Eye (tissue), 1 donor: ENCODE results near the gene DRG2.

Experiments
- DNase-seq: peaks from one replicate; pipeline ENCODE4 v3.0.0-alpha.2; 2015

The DRG2 gene

DNA sequence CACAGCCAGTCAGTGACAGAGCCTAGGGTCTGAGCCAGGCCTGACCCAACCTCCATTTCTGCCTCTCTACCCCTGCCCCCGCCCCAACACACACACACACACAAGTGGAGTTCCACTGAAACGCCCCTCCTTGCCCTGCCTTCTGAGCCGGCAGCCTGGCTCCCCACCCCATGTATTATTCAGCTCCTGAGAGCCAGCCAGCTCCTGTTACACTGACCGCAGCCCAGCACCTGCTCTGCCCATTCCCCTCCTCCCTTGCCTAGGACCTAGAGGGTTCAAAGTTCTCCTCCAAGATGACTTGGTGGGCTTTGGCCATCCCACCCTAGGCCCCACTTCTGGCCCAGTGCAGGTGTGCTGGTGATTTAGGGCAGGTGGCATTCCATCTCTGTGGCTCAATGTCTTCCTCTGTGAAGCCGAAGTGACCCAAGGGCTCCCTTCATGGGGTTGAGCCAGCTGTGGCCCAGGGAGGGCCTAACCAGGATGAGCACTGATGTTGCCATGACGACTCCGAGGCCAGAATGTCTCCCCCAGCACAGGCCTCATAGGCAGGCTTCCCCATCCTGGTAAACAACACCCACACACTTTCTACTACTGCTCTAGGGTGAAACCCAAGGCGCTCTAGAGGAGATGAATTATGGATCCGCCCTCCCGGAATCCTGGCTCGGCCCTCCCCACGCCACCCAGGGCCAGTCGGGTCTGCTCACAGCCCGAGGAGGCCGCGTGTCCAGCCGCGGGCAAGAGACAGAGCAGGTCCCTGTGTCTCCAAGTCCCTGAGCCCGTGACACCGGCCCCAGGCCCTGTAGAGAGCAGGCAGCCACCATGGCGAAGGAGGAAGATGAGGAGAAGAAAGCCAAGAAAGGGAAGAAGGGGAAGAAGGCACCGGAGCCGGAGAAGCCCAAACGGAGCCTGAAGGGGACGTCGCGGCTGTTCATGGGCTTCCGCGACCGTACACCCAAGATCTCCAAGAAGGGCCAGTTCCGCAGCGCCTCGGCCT is 30.5 kb downstream of the DRG2 start:
- DNase-seq, result peak; percentile 29

DNA sequence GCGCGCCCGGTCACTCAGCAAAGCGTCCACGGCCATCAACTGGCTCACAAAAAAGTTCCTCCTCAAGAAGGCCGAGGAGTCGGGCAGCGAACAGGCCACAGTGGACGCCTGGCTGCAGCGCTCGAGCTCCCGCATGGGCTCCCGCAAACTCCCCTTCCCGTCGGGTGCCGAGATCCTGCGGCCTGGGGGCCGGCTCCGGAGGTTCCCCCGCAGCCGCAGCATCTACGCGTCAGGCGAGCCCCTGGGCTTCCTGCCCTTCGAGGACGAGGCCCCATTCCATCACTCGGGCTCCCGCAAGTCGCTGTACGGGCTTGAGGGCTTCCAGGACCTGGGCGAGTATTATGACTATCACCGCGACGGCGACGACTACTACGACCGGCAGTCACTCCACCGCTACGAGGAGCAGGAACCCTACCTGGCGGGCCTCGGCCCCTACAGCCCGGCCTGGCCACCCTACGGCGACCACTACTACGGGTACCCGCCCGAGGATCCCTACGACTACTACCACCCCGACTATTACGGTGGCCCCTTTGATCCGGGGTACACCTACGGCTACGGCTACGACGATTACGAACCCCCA is 31.5 kb downstream of the DRG2 start:
- no peak for DNase-seq

DNA sequence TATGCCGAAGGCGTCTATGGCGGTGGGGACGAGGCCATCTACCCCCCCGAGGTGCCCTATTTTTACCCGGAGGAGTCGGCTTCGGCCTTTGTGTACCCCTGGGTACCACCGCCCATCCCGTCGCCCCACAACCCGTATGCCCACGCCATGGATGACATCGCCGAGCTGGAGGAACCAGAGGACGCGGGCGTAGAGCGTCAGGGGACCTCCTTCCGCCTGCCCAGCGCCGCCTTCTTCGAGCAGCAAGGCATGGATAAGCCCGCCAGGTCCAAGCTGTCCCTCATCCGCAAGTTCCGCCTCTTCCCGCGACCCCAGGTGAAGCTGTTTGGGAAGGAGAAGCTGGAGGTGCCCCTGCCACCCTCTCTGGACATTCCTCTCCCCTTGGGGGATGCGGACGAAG is 32.2 kb downstream of the DRG2 start:
- DNase-seq, result no peak

GRCh38 chr17:18120461-18121017 is 32.8 kb downstream of the DRG2 start:
- no peak for DNase-seq

GRCh38 chr17:18121144-18121910 is 33.6 kb downstream of the DRG2 start:
- DNase-seq, result no peak

GRCh38 chr17:18122990-18123753 is 35.4 kb downstream of the DRG2 start:
- no peak for DNase-seq

GRCh38 chr17:18124345-18125126 is 36.8 kb downstream of the DRG2 start:
- no peak for DNase-seq

DNA sequence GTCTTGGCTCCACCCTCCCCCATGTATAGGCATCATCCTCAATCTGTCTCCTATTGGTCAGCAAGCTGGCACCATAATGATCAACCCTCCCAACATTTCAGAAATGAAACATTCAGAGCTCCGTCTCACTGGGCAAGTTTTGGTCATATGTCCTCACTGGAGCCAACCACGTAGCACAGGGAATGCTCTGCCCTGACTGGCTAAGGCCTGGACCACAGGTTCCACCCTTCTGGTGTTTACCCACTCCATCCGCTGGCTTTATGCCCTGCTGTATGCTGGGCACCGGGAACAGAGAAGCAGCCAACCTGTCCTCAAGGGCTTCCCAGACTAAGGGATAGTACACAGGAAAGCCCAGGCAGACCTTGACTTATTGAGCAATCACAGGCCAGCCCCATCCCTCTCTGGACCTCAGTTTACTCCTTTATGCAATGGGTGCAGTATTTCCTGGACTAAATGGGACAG is 41.3 kb downstream of the DRG2 start:
- DNase-seq, result no peak

DNA sequence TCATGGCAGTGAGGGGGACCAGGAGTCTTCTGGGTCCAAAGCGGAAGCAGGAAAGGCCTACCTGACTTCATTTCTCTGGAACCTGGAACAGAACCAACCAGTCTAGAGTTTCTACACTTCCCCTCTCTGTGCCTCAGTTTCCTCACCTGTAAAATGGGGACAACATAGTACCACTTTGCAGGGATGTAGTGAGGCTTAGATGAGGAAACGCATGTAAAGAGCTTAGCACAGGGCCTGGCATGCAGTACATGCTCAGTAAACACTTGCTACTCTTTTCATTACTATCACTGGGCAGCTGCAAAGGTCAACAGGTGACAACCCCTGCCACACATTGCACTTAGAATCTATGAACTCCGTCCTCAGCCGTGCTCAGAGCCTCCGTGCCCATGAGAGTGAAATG is 45.0 kb downstream of the DRG2 start:
- no peak for DNase-seq

DNA sequence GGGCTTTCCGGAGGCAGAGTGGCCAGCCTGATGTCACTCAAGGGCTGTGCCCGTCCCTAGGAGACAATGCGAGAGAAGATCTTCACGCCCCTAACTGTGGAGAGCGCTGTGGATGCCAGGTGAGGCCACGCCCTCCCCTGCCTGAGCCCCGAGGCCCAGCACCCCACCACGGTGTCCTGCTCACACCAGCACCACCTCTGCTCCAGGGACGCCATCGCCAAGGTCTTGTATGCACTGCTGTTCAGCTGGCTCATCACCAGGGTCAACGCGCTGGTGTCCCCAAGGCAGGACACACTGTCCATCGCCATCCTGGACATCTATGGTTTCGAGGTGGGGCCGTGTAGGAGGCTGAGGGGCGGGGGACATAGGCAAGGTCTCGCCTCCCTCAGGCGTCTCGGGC is 48.6 kb downstream of the DRG2 start:
- DNase-seq, result no peak

- no peak for DNase-seq
These were observed 50.5 kb downstream of the DRG2 start for GRCh38 chr17:18138065-18138749.

GRCh38 chr17:18139092-18139491 is 51.3 kb downstream of the DRG2 start:
- DNase-seq, result no peak

DNA sequence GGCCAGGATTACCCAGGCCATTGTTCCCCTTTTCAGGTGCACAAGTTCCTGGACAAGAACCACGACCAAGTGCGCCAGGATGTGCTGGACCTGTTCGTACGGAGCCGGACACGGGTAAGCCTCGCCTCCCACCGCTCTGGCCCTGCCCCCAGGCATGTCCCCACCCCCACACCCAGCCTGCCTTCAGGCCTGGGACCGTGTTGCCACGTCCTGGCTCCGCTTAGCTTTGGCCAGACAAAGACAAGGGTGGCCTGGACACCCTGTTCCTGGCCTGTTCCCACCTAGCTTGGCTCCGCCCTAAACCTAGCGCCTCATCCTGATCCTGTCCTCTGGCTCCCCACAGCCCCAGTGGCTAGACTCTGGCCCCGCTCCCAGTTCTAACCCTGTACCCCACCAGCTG is 51.8 kb downstream of the DRG2 start:
- no peak for DNase-seq

DNA sequence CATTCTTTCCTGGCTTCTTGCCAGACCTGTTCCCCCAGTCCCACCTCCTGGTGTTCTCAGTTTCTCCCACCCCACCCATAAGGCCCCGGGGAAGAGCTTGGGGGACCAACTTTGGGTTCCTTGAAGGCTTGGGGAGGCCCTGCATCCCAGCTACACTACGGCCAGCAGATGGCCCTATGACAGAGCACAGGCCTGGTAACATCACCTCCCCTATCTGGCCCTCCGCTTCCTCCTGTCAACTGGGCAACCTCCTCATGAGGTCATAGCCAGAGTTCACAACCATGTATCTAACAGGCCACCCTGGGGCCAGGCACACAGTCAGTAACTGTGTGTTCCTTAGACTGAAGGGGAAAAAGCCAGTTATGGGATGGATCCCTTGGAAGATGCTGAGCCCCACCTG is 52.2 kb downstream of the DRG2 start:
- DNase-seq, result no peak

DNA sequence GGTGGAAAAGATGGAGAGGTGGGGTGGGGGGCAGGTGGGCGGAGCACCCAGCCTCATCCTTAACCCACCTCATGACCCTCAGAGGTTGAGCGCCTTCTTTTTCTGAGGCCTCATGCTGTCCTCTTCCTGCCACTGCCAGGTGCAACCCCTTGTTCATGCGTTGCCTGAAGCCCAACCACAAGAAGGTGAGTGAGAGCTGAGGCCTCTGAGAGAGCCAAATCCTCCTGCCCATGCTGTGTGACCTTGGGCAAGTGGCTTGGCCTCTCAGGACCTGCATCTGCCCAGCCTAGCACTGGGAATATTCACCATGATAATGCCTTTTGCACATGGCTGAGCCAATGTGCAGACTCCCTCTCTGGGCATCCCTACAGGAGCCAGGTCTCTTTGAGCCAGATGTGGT is 52.9 kb downstream of the DRG2 start:
- no peak for DNase-seq

GRCh38 chr17:18141210-18141803 is 53.6 kb downstream of the DRG2 start:
- DNase-seq, result peak; percentile 84

DNA sequence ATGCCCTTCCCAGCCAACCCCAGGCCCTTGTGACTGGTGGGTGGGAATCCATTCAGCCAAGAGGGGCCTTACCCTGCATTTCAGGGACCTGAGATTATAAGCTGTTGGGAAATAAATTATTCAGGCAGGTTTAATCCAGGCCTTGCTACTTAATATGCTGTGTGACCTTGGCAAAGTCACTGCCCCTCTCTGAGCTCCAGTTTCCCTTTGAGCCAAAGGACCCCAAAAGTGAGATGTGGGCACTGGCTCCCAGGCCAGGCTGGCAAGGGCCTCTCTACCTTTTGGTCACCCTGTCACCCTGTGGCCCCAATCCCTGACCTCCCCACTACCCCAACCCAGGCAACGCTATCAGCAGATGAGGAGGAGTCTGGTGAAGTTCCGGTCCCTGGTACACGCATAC is 54.7 kb downstream of the DRG2 start:
- DNase-seq, result no peak

- peak; percentile 16 for DNase-seq
These were observed 55.5 kb downstream of the DRG2 start for GRCh38 chr17:18143044-18143936.

DNA sequence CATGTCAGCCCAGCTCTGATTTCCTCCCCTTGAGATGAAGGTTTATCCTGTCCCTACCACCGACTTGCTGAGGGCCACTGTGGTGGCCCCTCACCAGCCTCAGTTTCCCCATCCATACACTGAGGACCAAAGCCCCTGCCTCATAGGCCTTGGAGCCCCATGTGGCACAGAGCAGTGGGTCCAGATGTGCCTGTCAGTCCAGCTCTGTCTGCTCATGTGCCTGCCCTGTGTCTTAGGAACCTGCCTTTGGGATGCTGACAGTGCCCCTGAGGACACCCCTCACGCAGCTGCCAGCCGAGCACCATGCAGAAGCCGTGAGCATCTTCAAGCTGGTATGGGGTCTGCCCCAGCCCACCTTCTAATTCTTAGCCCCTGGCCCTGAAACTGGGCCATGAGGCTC is 56.5 kb downstream of the DRG2 start:
- no peak for DNase-seq
